Left cardiac atrium (tissue), 4 donors: ENCODE measurements around the gene CDC14A. TPM values are rescaled to one million over a fixed set of nuclear protein-coding genes. Genes with fewer than 3 reads are reported as not detected.
"Not testable (repeated sequence)": the region's sequence is repeated elsewhere in the genome, so short reads cannot be mapped to it uniquely, and the experiment has no call there.

Experiments used
- ATAC-seq, 2 donors: fragments of 200-7000 bp; cut with Tn5 transposase; one replicate each; pipeline ENCODE4 v1.9.1; 2020; ENCODE audit warnings: mild to moderate bottlenecking in 2 of 2, moderate library complexity in 2 of 2
- DNase-seq: peaks from one replicate; pipeline ENCODE4 v3.0.0-alpha.2; 2020
- intact Hi-C, 2 donors: fragments of 100-400 bp; cut with DNase I; formaldehyde crosslinking; loops; one replicate each; pipeline versions ENCODE4 v1.14.1 to v1.15.1; 2022 to 2023
- total RNA-seq, 2 donors: library from RNA; stranded (reverse); fragmentation: NEBNext Ultra II Directional; extraction: Animal tissue kit (Norgen Biotek cat#: 25700); gene quantifications; one replicate each; pipeline ENCODE4 v1.2.1, GENCODE V29; 2021
- donor health status: DM: no; HTN: yes; CAD: no.
- donor health status: DM: no; HTN: yes; CAD: no; lungs with severe emphysema.
- donor health status: DM: yes; HTN: yes; CAD: no.
- donor health status: Dilated cardiomyopathy.

CDC14A gene
- total RNA-seq, 2 donors from 2014 or later: 4.5 to 4.7 TPM

DNA sequence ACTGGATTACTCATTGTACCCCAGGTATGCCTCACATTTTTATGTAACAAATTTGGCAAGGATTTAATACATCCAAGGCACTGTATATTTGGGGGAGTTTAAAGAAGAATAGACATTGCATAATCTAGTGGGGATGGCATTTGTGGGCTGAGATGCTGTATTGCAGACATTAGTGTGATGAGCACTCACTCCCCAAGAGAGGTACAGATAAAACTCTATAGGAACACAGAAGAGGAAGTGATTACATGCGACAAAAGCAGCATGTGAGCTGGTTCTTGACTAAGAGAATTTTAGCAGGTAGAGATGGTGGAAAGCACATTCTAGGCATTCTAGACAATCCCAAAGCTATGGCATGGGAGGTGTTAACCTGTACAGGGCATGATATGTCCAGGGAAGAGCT, 24.2 kb upstream of the CDC14A start:
- DNase-seq: no peak
- ATAC-seq: no peak
- intact Hi-C loops: no loop called here

DNA sequence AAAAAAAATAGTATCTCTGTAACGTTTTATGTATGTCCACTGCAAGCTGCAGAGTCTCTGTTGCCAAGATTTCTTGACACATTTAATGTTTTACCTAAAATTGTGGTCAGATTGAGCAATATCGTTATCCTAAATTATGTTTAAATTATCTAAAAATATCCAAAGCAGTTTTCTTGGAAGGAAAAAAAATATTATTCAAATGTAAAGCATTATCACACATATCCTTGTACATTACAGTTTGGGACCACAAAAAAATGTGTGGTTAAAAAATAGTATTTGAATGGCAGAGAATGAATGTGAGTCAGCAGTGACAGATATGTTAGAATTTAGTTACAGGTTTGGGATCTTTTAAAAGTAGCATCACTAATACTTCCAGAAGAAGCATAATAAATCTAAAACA, 21.2 kb upstream of the CDC14A start:
- intact Hi-C loops, ATAC-seq, DNase-seq: not testable (repeated sequence)

DNA sequence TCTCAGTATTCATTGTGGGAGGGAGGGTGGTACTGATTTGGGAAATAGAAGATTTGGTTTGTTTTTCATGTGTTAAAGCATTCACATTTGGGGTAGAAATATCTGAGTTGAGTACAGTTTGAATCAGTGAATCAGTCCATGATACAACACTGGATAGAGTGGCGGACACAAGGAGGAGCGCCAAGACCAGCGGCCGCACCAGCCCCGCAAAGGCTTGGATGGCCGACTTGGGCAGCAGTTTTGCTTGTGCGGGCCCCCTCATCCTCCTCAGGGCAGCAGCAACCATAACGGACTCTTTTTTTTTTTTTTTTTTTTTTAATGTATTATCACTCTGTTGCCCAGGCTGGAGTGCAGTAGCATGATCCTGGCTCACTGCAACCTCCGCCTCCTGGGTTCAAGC, 20.0 kb upstream of the CDC14A start:
- intact Hi-C loops: no loop called here
- DNase-seq (no peak), ATAC-seq (no peak)

DNA sequence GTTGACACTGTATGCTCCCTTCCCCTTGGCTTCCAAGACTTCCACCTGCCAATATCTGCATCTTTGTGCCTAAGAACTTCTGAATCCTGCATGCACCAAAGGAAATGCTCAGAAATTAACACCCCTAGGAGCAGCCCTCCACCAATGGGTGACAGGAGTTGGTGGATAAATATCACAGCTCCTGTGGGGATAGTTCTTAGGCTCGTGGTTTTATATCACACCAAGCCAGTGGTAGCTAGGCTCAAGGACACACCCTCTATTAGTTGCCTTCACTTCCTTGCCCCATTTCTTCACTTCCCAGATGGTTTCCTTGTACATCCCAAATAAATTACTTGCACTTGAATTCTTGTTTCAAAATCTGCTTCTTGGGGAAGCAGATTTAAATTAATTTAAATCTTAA, 16.9 kb upstream of the CDC14A start:
- intact Hi-C loops: no loop called here
- ATAC-seq: no peak
- no peak for DNase-seq

DNA sequence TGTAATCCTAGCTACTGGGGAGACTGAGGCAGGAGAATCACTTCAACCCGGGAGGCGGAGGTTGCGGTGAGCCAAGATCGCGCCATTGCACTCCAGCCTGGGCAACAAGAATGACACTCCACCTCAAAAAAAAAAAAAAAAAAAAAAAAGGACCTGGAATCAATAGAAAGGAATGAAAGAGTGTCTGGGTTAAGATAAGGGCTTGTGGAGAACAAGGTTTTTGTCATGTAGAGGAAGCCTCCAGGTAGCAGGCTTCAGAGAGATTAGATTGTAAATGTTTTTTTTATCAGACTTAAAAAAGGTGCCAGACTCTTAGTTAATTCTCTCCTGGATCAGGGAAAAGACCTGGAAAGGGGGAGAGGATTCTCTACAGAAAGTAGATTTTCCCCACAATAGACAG, 14.4 kb upstream of the CDC14A start:
- DNase-seq, intact Hi-C loops, ATAC-seq: not testable (repeated sequence)

DNA sequence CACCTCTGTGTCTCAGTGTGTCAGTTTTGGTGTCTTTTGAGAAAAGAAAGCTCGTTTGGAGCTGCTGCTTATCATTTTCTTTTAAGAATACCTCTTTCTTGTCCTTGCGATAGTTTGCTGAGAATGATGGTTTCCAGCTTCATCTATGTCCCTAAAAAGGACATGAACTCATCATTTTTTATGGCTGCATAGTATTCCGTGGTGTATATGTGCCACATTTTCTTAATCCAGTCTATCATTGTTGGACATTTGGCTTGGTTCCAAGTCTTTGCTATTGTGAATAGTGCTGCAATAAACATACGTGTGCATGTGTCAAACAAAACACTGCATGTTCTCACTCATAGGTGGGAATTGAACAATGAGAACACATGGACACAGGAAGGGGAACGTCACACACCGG, 12.6 kb upstream of the CDC14A start:
- DNase-seq, intact Hi-C loops, ATAC-seq: not testable (repeated sequence)

DNA sequence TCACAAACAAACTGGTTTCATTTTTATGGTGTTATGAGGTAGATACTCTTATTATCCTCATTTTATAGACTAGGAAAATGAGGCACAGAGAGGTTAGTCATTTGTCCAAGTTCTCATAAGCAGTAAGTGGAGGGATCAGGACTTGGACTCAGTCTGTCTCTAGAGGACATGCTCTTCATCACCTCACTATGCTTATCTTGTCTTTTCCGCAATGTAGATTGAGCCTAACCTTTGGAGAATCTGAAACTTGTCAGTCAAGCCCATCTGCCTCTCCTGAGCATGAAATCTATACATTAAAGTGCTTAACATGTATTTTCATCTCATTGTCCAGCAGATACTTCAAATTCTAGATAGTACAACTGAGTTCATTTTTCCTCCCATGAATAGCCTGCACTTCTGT, 11.8 kb upstream of the CDC14A start:
- ATAC-seq: no peak
- intact Hi-C loops: no loop called here

DNA sequence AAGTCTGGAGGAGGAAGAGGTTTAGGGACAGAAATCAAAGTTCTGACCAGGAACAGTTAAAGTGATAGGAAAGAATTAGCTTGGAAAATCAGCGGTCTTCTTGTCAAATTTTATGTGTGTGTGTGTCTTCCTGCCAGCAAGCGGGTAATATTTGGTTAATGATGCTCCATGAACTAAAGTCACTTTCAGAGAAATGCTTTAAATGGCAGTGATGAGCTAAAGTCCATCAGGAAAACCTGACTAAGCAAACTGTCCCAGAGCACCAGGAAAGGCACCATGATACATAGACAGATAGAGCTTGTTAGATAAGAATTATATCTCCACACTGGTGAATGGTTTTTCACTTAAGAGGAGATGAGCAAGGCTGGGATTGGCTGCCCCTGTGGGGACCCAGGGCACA, 10.0 kb upstream of the CDC14A start:
- DNase-seq: no peak
- intact Hi-C loops: no loop called here
- ATAC-seq: no peak

More for the DNA sequence above, 11.8 kb upstream of the CDC14A start:
- no peak for DNase-seq

DNA sequence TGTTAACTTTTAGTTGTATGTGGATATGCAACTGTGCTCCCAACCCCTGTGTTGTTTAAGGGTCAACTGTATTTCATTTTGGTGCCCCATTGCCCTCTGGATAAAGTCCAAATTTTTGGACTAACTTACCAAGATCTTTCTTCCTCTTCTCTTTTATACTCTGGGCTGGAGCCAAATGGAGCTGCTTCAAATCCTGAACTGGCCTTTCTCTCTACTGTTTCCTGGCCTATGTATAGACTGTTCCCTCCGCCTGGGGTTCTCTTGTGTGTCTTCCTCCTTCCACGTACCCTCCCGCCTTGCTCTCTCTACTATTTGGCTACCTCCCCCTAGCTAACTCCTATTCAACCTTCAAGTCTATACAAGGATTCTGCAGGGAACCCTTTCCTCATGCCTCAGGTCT, 8.4 kb upstream of the CDC14A start:
- intact Hi-C loops: no loop called here
- DNase-seq: no peak
- ATAC-seq: peak in 1 of 2 donors; percentile 19

DNA sequence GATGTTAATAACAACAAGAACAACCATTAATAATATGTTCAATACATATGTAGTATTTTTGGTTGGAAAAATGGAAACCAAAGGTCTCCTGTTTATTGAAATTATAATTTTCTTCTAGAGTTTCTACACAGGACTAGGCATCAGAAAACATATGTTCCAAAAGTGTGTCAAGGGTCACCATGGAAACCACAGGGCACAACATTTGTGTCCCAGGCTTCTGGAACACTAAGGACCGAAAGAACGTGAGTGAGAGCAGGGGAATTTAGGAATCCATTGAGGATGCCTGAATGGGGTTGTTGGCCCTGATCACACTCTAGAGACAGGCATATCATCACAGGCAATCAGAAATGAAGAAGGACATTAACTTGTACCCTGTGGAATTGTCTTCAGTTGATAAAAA, 7.5 kb upstream of the CDC14A start:
- no peak for DNase-seq
- no peak for ATAC-seq
- intact Hi-C loops: no loop called here

DNA sequence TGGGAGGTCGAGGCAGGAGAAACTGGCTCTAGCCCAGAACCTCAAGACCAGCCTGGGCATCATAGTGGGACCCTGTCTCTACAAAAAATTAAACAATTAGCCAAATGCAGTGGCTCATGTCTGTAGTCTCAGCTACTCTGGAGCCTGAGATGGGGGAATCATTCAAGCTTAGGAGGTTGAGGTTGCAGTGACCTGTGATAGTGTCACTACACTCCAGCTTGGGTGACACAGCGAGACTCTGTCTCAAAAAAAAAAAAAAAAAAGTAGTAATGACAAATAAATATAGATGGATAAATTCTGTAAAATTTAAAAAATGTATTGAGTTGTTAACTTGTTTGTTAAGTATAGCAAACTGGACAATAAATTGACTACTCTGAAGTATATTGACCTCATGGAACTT, 5.9 kb upstream of the CDC14A start:
- DNase-seq (no peak), ATAC-seq (no peak)
- intact Hi-C loops: no loop called here

DNA sequence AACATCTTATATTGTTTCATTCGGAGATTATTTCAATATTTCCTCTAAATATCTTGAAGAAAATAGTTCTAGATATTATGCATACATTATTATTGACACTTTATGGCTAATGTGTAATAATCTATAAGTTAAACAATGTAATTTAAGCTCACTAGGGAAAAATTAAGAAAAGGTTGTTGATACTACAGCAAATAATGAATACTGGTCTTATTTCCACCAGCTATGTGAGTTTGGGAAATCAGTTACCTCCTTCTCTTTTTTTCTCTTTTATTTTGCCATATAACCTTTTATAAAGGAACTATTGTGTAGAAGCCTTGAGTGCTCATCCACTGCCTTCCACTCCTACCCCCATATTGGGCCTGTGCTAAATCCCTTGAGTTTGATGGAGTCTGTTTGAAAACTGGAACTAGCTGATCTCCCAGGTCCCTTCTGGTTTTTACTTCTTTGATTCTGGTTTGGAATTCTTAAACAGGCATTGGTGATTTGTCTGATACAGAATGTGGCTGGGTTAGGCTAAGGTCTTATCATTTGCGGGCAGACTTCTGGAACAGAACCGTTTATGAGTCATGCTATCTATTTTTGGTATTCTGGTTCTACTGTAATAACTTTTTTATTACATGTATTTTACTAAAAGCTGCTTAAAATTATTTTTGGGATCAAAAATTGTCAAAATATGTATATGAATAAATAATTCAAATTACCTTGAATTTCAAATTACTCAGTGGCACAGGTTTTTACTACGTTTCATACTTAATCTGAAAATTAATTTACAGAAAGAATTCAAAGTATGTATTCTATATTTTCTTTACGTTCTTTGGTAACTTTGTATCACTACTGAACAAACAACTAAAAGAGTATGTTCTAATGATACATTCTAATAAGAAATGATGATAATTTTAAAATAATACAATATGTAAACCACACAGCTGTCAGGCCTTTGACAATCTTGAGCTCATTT, 5.0 kb upstream of the CDC14A start:
- DNase-seq: no peak
- intact Hi-C loops: no loop called here
- ATAC-seq: no peak

DNA sequence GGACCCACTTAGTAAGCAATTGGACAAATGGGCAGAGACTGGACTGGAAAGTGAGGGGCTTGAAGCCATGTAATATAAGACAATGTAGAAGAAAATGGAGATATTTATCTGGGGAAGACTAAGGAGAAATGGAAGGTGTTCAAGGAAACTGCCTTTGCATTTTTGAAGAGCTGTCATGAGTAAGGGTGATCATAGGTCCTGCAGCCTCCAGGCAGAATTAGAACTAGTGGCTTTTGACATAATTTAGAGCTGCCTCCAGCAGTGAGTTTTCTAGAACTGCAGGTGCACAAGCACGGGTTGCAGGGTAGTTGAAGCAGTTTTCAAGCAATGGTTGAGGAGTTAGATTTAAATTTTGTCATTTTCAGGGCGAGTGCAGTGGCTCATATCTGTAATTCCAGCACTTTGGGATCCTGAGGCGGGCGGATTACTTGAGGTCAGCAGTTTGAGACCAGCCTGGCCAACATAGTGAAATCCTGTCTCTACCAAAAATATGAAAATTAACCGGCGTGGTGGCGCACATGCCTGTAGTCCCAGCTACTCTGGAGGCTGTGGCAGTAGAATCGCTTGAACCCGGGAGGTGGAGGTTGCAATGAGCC, 3.7 kb upstream of the CDC14A start:
- intact Hi-C loops: no loop called here
- DNase-seq: no peak

DNA sequence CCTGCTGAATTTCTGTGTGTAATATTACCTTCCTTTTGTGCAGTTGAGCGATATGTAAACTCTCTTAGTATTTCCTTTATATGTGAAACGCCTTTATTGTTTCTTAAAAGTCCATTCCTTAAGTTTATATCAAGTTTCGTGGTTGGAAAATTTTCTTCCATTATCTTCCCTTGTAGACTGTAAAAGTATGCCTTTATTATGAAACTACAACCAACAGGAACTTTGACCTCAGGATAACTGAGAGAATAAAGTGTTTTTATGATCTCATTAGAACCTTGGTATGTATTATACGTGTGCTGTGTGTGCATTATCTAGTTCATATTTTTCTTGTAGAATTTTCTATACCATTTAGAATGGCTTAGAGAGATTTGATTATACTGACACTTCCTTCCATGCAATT, 3.1 kb upstream of the CDC14A start:
- intact Hi-C loops: no loop called here
- DNase-seq (no peak), ATAC-seq (no peak)

More for the DNA sequence above, 3.7 kb upstream of the CDC14A start:
- ATAC-seq: no peak

DNA sequence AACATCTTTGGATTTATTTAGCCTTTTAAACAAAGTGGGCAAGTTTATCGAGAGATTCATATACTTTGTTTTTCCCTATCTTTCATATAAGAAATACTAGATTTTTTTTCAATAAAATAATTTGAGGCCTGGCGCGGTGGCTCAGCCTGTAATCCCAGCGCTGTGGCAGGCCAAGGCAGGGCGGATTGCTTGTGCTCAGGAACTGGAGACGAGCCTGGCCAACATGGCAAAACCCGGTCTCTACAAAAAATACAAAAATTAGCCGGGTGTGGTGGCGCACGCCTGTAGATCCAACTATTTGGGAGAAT, 1.6 kb upstream of the CDC14A start:
- intact Hi-C loops: loop anchor here in 1 of 2 donors (5.0 to 10.0 kb wide), 2 partner anchors 83 to 106 kb away; partner anchors contain the start of genes DBT and RTCA
- ATAC-seq (no peak), DNase-seq (peak; percentile 17)

DNA sequence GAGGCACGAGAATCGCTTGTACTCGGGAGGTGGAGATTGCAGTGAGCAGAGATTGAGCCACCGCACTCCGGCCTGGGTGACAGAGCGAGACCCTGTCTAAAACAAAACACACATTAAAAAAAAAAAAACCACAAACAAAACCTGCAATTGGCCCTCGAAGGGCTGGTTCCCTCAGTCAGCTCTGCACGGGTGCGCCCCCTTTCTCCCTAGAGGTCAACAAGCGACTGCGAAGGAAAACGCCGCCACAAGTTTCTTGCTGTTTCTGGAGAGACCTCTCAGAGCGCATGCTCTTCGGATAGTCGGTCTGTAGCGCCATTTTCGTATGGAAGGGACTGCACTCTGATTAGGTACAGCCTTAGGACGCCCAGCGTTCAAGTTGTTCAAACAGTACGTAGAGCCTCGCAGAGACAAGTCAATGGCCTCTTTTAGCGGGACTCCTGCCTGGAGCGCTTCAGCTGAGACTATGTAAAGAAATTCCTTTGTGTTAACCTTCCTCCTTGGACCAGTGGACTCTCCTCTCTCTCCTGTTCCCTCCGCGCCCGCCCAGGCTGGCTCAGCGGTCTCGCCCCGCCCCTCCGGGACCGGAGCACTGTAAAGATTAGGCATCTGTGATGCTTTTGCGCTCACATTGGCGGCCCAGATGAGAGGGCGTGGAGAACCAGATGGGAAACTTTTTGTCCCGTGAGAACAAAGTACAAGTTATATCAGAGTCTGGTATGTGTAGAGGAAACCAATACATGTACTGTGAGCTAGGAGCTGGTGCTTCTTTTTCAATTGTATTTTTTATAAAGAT, 1.0 kb upstream of the CDC14A start:
- DNase-seq: peak; percentile 89
- intact Hi-C loops: loop anchor here in 1 of 2 donors (5.0 to 10.0 kb wide), 2 partner anchors 84 to 106 kb away; partner anchors contain the start of genes DBT and RTCA
- peak; percentile 78 to 90 for ATAC-seq

DNA sequence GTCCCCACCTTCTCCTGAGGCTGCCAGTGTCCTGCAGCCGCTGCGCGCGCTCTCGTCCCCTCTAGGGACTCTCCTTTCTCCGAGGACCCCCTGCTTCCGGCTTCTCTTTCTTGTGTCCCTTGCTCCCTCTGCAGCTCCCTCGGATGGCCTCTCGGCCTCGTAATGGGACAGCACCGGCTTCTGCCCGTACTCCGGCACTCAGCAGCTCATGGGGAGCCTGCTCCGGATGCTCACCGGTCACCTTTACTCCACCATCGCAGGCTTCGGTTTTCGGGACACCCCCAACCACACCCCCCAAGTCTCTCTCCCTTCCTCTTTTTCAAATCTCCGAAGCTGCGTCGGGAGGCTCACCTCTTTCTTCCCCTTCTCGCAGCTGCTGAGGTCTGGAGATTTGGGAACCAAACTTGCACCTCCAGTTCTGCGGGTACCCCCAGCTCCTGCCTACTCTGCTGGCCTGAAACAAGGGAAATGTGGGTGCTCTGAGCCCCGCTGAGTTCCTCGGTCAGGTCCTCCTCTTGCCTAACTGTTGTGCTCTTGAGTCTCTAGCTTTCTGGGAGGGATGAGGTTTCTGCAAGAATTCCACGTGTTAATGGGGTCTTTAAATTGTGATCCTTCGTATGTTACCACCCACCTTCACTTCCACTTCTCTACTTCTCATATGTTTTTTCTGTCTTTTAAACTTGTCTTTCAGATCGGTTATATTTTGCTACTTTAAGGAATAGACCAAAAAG, 930 bp downstream of the CDC14A start:
- intact Hi-C loops: loop anchor here in 1 of 2 donors (5.0 to 10.0 kb wide), 2 partner anchors 86 to 108 kb away; partner anchors contain the start of genes DBT and RTCA
- ATAC-seq (peak; percentile 6 to 7), DNase-seq (peak; percentile 42)

DNA sequence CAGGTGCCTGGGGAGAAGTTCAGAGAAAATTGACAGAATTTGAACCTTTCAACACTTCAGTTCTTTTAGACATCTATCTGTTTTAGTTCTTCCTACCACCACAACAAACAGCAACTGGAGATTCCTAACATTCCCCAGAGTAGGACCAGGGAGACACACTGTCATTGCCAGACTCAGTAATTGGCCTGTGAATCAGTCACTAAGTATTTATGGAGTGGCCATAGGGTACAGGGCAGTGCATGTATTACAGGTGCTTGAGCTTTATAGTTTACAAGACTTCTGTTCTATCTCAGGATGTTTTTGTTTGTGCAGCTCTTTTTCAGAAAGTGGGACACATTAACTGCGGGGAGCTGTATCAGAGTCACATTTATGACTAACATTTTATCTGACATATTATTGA, 1.7 kb downstream of the CDC14A start:
- intact Hi-C loops: loop anchor here in 1 of 2 donors (5.0 to 10.0 kb wide), 2 partner anchors 87 to 109 kb away; partner anchors contain the start of genes DBT and RTCA
- no peak for DNase-seq
- ATAC-seq: no peak

DNA sequence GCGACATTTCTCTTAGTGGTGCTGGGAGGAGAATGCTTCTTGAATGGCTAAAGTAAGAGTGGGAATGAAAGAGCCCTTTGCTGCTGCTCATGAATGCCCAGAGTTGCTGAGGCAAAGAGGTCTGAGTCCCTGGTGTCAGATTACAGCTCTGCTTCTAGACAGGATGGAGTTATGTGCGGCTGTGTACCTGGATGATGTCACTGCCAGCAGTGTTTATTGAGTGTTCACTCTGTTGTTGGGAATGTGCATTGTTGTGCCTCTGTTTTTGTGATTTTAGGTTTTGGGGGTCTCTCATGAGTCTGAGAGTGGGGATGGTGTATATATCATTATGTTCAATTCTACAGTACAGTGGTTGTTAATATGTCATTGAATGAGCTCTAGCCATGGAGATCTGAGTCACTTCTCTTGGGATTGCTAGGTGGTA, 2.7 kb downstream of the CDC14A start:
- no peak for ATAC-seq
- intact Hi-C loops: loop anchor here in 1 of 2 donors (5.0 to 10.0 kb wide), 2 partner anchors 88 to 110 kb away; partner anchors contain the start of genes DBT and RTCA
- DNase-seq: no peak
